GM12878 (cell line): ENCODE data around the gene GPR4. TPM values are rescaled to one million over a fixed set of nuclear protein-coding genes. Genes with fewer than 3 reads are reported as not detected.

Experiments used
- ATF7 ChIP-seq: fragments of 450-650 bp; IDR thresholded peaks from 2 replicates; pipeline ENCODE4 v1.6.1; 2016; ENCODE audit warnings: low read depth, mild to moderate bottlenecking
- EP300 ChIP-seq, 2 experiments: fragments of 150-350 bp in 1 of 2; IDR thresholded peaks; 2 replicates each; pipeline ENCODE4 v1.6.1; 2011 to 2012; ENCODE audit warnings: low read depth in 2 of 2, low read length in 2 of 2, borderline replicate concordance in 1 of 2, improper control_type of control experiment in 1 of 2, inconsistent platforms in 1 of 2; ENCODE audit not compliant: control insufficient read depth in 1 of 2
- EZH2 ChIP-seq: IDR thresholded peaks from 2 replicates; pipeline ENCODE4 v1.6.1; 2012; ENCODE audit warnings: low read depth, mild to moderate bottlenecking, control low read depth, inconsistent platforms, low read length, borderline replicate concordance; ENCODE audit not compliant: control insufficient read depth
- FOXK2 ChIP-seq: fragments of 450-650 bp; IDR thresholded peaks from 2 replicates; pipeline ENCODE4 v1.6.1; 2017; ENCODE audit warnings: mild to moderate bottlenecking, moderate library complexity
- IKZF1 ChIP-seq: fragments of 450-650 bp; conservative IDR thresholded peaks from 2 replicates; pipeline ENCODE4 v1.6.1; 2017; ENCODE audit warnings: antibody characterized with exemption, mild to moderate bottlenecking
- IKZF2 ChIP-seq, 2 experiments: fragments of 450-650 bp; IDR thresholded peaks; 2 replicates each; pipeline ENCODE4 v1.6.1; 2017; ENCODE audit warnings: mild to moderate bottlenecking in 2 of 2, moderate library complexity in 2 of 2
- IRF4 ChIP-seq: IDR thresholded peaks from 2 replicates; pipeline ENCODE4 v1.6.1; 2011; ENCODE audit warnings: low read depth, low read length
- IRF5 ChIP-seq: fragments of 450-650 bp; IDR thresholded peaks from 2 replicates; pipeline ENCODE4 v1.6.1; 2017; ENCODE audit warnings: borderline replicate concordance
- JUNB ChIP-seq: IDR thresholded peaks from 2 replicates; pipeline ENCODE4 v1.6.1; 2016; ENCODE audit warnings: antibody characterized with exemption, mild to moderate bottlenecking
- MLLT1 ChIP-seq: fragments of 450-650 bp; IDR thresholded peaks from 2 replicates; pipeline ENCODE4 v1.6.1; 2016; ENCODE audit warnings: mild to moderate bottlenecking
- PKNOX1 ChIP-seq: fragments of 450-650 bp; IDR thresholded peaks from 2 replicates; pipeline ENCODE4 v1.6.1; 2016; ENCODE audit warnings: mild to moderate bottlenecking
- ZNF24 ChIP-seq: fragments of 450-650 bp; IDR thresholded peaks from 2 replicates; pipeline ENCODE4 v1.6.1; 2017; ENCODE audit warnings: antibody characterized with exemption, mild to moderate bottlenecking
- polyA plus RNA-seq, 11 experiments: library from polyadenylated mRNA; depleted of rRNA in 4 of 11; unstranded in 6 of 11; stranded (reverse) in 5 of 11; fragments of >200 nt; fragmentation: Nextera tagmentation in 4 of 11; fragmentation: Illumina TruSeq in 1 of 11; extraction: Ambion mirVana in 4 of 11; extraction: Trizol in 1 of 11; gene quantifications; 1 replicate in 1 of 11; 2 replicates in 10 of 11; pipeline versions ENCODE4 v1.2.1 to v1.2.3, GENCODE V29; 2011 to 2016; ENCODE audit warnings: inconsistent platforms in 2 of 11, missing spikeins in 2 of 11, low read depth in 1 of 11
- total RNA-seq, 4 experiments: library from RNA; depleted of rRNA in 3 of 4; stranded (reverse); fragments of >200 nt in 3 of 4; fragmentation: Illumina TruSeq in 1 of 4; extraction: Trizol in 1 of 4; gene quantifications; 2 replicates each; pipeline versions ENCODE4 v1.2.1 to v1.2.3, GENCODE V29; 2013 to 2021
- TF ChIP-seq, protein P1 (sequence below): fragments of 450-650 bp; IDR thresholded peaks from 2 replicates; pipeline ENCODE4 v1.6.1; 2018; ENCODE audit warnings: borderline replicate concordance, mild to moderate bottlenecking; ENCODE audit not compliant: partially characterized antibody
- TF ChIP-seq, protein P2 (sequence below): fragments of 450-650 bp; conservative IDR thresholded peaks from 2 replicates; pipeline ENCODE4 v1.6.1; 2017; ENCODE audit warnings: mild to moderate bottlenecking, moderate library complexity

Gene GPR4
- total and polyA plus RNA-seq, 10 of the 15 experiments (the other 5 are each of a cell fraction or from before 2014, with no cell fraction given), result not detected

DNA sequence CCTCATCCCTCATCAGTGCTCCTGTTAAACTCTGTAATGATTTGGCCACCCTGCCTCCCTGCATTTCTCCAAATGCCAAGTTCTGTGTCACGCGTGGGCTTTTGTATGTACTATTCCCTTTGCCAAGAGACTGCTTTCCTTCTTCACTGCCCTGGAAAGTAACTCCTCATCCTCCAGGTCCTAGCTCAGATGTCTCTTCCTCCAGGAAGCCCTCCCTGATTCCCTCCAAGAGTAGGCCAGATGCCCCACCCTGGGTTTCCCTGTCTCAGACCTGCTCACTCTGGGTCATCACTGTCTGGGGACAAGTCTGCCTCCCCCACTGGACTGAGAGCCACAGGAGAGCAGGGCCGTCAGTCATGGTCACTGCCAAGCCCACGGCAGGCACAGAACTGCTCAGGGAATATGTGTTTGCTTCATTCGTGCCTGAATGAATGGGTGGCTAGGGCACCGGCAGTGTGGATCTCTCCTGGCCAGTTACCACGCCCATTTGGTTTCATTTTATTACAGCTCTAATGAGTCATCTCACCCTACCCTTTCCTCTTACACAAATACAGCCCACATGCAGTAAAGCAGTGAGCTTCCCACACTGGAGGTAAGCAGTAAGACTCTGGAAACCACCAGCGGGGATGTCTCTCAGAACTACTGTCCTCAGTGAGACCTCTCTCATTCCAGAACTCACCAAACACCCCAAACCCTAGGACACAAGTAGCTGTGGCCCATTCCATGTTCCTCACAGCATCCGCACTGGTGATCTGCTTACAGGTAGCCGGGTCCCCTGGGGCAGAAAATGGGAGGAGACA, 12.1 kb upstream of the GPR4 start (continued):
- TF ChIP-seq IRF5 (no peak), IKZF1 (peak; percentile 55; the same call in 1 of the 2 replicates), ATF7 (no peak), EZH2 (no peak), PKNOX1 (0 out of 2 replicates have a peak, but pooled peaks have one; percentile 26), JUNB (peak; percentile 66), IRF4 (peak; percentile 68; the same call in 1 of the 2 replicates), FOXK2 (no peak), IKZF2 (IDR thresholded peaks at IDR 0.05) (peak; percentile 43 to 48; a peak in 1 of 4 replicates), ZNF24 (peak; percentile 39; the same call in 1 of the 2 replicates), MLLT1 (no peak), EP300 (IDR thresholded peaks at IDR 0.05; ENCODE audit: borderline replicate concordance in 1 of 2, control insufficient read depth in 1 of 2, low read depth in 2 of 2, low read length in 2 of 2) (no peak)
- TF ChIP-seq, protein P1, sequence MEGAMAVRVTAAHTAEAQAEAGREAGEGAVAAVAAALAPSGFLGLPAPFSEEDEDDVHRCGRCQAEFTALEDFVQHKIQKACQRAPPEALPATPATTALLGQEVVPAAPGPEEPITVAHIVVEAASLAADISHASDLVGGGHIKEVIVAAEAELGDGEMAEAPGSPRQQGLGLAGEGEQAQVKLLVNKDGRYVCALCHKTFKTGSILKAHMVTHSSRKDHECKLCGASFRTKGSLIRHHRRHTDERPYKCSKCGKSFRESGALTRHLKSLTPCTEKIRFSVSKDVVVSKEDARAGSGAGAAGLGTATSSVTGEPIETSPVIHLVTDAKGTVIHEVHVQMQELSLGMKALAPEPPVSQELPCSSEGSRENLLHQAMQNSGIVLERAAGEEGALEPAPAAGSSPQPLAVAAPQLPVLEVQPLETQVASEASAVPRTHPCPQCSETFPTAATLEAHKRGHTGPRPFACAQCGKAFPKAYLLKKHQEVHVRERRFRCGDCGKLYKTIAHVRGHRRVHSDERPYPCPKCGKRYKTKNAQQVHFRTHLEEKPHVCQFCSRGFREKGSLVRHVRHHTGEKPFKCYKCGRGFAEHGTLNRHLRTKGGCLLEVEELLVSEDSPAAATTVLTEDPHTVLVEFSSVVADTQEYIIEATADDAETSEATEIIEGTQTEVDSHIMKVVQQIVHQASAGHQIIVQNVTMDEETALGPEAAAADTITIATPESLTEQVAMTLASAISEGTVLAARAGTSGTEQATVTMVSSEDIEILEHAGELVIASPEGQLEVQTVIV, result peak; percentile 41
- TF ChIP-seq, protein P2, sequence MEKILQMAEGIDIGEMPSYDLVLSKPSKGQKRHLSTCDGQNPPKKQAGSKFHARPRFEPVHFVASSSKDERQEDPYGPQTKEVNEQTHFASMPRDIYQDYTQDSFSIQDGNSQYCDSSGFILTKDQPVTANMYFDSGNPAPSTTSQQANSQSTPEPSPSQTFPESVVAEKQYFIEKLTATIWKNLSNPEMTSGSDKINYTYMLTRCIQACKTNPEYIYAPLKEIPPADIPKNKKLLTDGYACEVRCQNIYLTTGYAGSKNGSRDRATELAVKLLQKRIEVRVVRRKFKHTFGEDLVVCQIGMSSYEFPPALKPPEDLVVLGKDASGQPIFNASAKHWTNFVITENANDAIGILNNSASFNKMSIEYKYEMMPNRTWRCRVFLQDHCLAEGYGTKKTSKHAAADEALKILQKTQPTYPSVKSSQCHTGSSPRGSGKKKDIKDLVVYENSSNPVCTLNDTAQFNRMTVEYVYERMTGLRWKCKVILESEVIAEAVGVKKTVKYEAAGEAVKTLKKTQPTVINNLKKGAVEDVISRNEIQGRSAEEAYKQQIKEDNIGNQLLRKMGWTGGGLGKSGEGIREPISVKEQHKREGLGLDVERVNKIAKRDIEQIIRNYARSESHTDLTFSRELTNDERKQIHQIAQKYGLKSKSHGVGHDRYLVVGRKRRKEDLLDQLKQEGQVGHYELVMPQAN, result no peak
